ENCODE measurements around the gene RNF31. TPM values are rescaled to one million over a fixed set of nuclear protein-coding genes. Genes with fewer than 3 reads are reported as not detected.
A peak's percentile ranks its signal among the peaks of the same experiment; 100 is the strongest.

RNF31 gene
- total and polyA plus RNA-seq, 2 of the 13 experiments (the other 11 are each of a cell fraction or from before 2014, with no cell fraction given): 48.2 to 86.8 TPM

DNA sequence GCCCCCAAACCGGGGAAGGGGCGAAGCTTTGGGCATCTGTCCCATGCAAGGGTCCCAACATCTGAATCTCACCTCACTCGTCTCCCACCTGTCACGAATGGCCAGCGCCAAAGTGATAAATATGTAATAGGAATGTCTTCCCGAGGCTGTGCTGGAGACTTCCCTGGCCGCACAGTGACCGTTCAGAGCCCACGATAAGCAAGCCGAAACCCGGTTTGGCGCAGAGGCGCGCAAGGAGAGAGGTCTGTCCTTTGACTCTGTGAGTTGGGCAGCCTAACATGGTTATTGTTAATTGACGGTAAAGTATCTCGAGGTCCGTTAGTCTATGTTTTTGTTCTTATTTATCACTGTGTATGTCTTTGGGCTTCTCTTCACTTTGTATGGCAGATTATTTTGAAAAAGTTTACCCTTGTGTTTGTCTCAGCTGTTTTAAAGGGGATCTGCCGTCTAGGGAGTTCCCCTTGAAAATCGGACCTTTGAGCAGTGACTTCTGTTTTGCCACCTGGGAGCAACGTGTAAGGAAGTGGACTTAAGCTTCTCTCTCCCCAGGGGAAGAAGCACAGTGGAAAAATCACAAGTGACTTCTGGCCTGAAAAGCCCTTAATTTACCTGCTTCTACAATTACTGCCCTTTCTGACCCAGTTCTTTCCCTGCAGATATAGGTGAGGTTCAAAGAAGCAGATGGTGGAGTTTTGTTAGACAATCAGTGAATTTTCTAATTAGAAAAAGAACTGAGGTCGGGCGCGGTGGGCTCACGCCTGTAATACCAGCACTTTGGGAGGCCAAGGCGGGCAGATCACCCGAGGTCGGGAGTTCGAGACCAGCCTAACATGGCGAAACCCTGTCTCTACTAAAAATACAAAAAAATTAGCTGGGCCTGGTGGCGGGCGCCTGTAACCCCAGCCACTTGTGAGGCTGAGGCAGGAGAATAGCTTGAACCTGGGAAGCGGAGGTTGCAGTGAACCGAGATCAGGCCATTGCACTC is 49.1 kb downstream of the RNF31 start (continued):
- TF ChIP-seq SALL1 (CRISPR knock-in tag; IDR thresholded peaks at IDR 0.05): 0 out of 2 replicates have a peak, but pooled peaks have one; percentile 12
- no peak for TF ChIP-seq SIX4 (CRISPR knock-in tag; IDR thresholded peaks at IDR 0.05)
- TF ChIP-seq SRSF1 (optimal IDR thresholded peaks at IDR 0.05; ENCODE audit: low read depth, low read length): no peak
- TF ChIP-seq, protein P1, sequence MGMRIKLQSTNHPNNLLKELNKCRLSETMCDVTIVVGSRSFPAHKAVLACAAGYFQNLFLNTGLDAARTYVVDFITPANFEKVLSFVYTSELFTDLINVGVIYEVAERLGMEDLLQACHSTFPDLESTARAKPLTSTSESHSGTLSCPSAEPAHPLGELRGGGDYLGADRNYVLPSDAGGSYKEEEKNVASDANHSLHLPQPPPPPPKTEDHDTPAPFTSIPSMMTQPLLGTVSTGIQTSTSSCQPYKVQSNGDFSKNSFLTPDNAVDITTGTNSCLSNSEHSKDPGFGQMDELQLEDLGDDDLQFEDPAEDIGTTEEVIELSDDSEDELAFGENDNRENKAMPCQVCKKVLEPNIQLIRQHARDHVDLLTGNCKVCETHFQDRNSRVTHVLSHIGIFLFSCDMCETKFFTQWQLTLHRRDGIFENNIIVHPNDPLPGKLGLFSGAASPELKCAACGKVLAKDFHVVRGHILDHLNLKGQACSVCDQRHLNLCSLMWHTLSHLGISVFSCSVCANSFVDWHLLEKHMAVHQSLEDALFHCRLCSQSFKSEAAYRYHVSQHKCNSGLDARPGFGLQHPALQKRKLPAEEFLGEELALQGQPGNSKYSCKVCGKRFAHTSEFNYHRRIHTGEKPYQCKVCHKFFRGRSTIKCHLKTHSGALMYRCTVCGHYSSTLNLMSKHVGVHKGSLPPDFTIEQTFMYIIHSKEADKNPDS (CRISPR knock-in tag; IDR thresholded peaks at IDR 0.05): peak; percentile 76; the same call in 1 of the 2 replicates
- TF ChIP-seq ZNF652 (CRISPR knock-in tag; IDR thresholded peaks at IDR 0.05; ENCODE audit: borderline replicate concordance, low read depth): no peak
- 0 out of 2 replicates have a peak, but pooled peaks have one; percentile 25 for TF ChIP-seq FOSL1 (CRISPR knock-in tag; IDR thresholded peaks at IDR 0.05; ENCODE audit: borderline replicate concordance)
- TF ChIP-seq SALL2 (CRISPR knock-in tag; IDR thresholded peaks at IDR 0.05): no peak
- peak; percentile 98 for TF ChIP-seq ZBTB38 (CRISPR knock-in tag; IDR thresholded peaks at IDR 0.05)
- TF ChIP-seq ADNP (CRISPR knock-in tag; IDR thresholded peaks at IDR 0.05): peak; percentile 78
- TF ChIP-seq ZMYM4 (CRISPR knock-in tag; IDR thresholded peaks at IDR 0.05): 0 out of 2 replicates have a peak, but pooled peaks have one; percentile 40
- no peak; the same call in 1 of the 2 replicates for TF ChIP-seq ZBTB7B (CRISPR knock-in tag; IDR thresholded peaks at IDR 0.05)
- TF ChIP-seq, protein P2, sequence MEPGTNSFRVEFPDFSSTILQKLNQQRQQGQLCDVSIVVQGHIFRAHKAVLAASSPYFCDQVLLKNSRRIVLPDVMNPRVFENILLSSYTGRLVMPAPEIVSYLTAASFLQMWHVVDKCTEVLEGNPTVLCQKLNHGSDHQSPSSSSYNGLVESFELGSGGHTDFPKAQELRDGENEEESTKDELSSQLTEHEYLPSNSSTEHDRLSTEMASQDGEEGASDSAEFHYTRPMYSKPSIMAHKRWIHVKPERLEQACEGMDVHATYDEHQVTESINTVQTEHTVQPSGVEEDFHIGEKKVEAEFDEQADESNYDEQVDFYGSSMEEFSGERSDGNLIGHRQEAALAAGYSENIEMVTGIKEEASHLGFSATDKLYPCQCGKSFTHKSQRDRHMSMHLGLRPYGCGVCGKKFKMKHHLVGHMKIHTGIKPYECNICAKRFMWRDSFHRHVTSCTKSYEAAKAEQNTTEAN (CRISPR knock-in tag; conservative IDR thresholded peaks at IDR 0.05): peak; percentile 17
- no peak for TF ChIP-seq CBX2 (IDR thresholded peaks at IDR 0.05; ENCODE audit: low read depth, low read length)
- 0 out of 2 replicates have a peak, but pooled peaks have one; percentile 19 for TF ChIP-seq CBX2 (CRISPR knock-in tag; IDR thresholded peaks at IDR 0.05; ENCODE audit: low read depth)
- TF ChIP-seq, protein P3, sequence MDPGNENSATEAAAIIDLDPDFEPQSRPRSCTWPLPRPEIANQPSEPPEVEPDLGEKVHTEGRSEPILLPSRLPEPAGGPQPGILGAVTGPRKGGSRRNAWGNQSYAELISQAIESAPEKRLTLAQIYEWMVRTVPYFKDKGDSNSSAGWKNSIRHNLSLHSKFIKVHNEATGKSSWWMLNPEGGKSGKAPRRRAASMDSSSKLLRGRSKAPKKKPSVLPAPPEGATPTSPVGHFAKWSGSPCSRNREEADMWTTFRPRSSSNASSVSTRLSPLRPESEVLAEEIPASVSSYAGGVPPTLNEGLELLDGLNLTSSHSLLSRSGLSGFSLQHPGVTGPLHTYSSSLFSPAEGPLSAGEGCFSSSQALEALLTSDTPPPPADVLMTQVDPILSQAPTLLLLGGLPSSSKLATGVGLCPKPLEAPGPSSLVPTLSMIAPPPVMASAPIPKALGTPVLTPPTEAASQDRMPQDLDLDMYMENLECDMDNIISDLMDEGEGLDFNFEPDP (CRISPR knock-in tag; conservative IDR thresholded peaks at IDR 0.05): peak; percentile 95; the same call in 1 of the 2 replicates
- TF ChIP-seq ZNF30 (CRISPR knock-in tag; IDR thresholded peaks at IDR 0.05): 0 out of 2 replicates have a peak, but pooled peaks have one; percentile 52
- TF ChIP-seq ERF (CRISPR knock-in tag; IDR thresholded peaks at IDR 0.05): no peak
- TF ChIP-seq, protein P4, sequence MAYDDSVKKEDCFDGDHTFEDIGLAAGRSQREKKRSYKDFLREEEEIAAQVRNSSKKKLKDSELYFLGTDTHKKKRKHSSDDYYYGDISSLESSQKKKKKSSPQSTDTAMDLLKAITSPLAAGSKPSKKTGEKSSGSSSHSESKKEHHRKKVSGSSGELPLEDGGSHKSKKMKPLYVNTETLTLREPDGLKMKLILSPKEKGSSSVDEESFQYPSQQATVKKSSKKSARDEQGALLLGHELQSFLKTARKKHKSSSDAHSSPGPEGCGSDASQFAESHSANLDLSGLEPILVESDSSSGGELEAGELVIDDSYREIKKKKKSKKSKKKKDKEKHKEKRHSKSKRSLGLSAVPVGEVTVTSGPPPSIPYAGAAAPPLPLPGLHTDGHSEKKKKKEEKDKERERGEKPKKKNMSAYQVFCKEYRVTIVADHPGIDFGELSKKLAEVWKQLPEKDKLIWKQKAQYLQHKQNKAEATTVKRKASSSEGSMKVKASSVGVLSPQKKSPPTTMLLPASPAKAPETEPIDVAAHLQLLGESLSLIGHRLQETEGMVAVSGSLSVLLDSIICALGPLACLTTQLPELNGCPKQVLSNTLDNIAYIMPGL (CRISPR knock-in tag; IDR thresholded peaks at IDR 0.05; ENCODE audit: borderline replicate concordance in 1 of 2, low read depth in 1 of 2): no peak

All from HepG2 (cell line).